H1 (cell line): ENCODE results near the gene AFF1.

Source experiments
- BRCA1 ChIP-seq: IDR thresholded peaks from 2 replicates; pipeline ENCODE4 v1.6.1; 2012; ENCODE audit warnings: low read depth, low read length, improper control_type of control experiment
- CBX5 ChIP-seq: fragments of 300-800, 300-1000 bp; sonication (generic); IDR thresholded peaks from 2 replicates; pipeline ENCODE4 v1.7.1; 2016; ENCODE audit warnings: antibody characterized with exemption, low read length, low read depth
- CEBPB ChIP-seq: IDR thresholded peaks from 2 replicates; pipeline ENCODE4 v1.6.1; 2012; ENCODE audit warnings: low read depth, low read length
- CTCF ChIP-seq, 3 experiments: IDR thresholded peaks; 1 replicate in 2 of 3; 2 replicates in 1 of 3; pipeline versions ENCODE4 v1.5.1 to v1.6.1; 2011; ENCODE audit warnings: low read length in 3 of 3, mild to moderate bottlenecking in 3 of 3, inconsistent platforms in 2 of 3, low read depth in 1 of 3, moderate library complexity in 1 of 3; ENCODE audit not compliant: insufficient read depth in 1 of 3; ENCODE audit errors: control extremely low read depth in 1 of 3
- EZH2 ChIP-seq: fragments of 200-600 bp; sonication (generic); IDR thresholded peaks from 2 replicates; pipeline ENCODE4 v1.7.1; 2012; ENCODE audit warnings: low read depth, mild to moderate bottlenecking, moderate library complexity, low read length, inconsistent platforms; ENCODE audit not compliant: severe bottlenecking
- POLR2A ChIP-seq, 2 experiments: IDR thresholded peaks; 1 replicate in 1 of 2; 2 replicates in 1 of 2; pipeline ENCODE4 v1.6.1; 2011; ENCODE audit warnings: low read depth in 2 of 2, low read length in 2 of 2, mild to moderate bottlenecking in 2 of 2; ENCODE audit errors: control extremely low read depth in 1 of 2
- RAD21 ChIP-seq, 2 experiments: IDR thresholded peaks in 1 of 2; conservative IDR thresholded peaks in 1 of 2; 2 replicates each; pipeline ENCODE4 v1.6.1; 2011; ENCODE audit warnings: low read depth in 2 of 2, low read length in 2 of 2, improper control_type of control experiment in 1 of 2, inconsistent platforms in 1 of 2, mild to moderate bottlenecking in 1 of 2, moderate library complexity in 1 of 2
- RXRA ChIP-seq: IDR thresholded peaks from 2 replicates; pipeline ENCODE4 v1.6.1; 2011; ENCODE audit warnings: low read depth, mild to moderate bottlenecking, low read length, moderate library complexity; ENCODE audit not compliant: insufficient read depth
- SAP30 ChIP-seq: fragments of 300-600 bp; sonication (generic); IDR thresholded peaks from 2 replicates; pipeline ENCODE4 v1.7.1; 2012; ENCODE audit warnings: low read length, moderate library complexity, mild to moderate bottlenecking, inconsistent platforms; ENCODE audit not compliant: insufficient read depth, insufficient replicate concordance
- SIRT6 ChIP-seq: IDR thresholded peaks from one replicate; pipeline ENCODE4 v1.7.1; 2012; ENCODE audit warnings: low read length, inconsistent platforms
- SP4 ChIP-seq: IDR thresholded peaks from 2 replicates; pipeline ENCODE4 v1.6.1; 2012; ENCODE audit warnings: low read length, inconsistent platforms
- TAF1 ChIP-seq: IDR thresholded peaks from 2 replicates; pipeline ENCODE4 v1.6.1; 2011; ENCODE audit warnings: mild to moderate bottlenecking, low read depth, low read length
- TEAD4 ChIP-seq: IDR thresholded peaks from 2 replicates; pipeline ENCODE4 v1.6.1; 2012; ENCODE audit warnings: low read depth, low read length, inconsistent platforms, mixed read lengths
- TF ChIP-seq, protein P1 (sequence below): IDR thresholded peaks from 2 replicates; pipeline ENCODE4 v1.6.1; 2012; ENCODE audit warnings: inconsistent platforms

DNA sequence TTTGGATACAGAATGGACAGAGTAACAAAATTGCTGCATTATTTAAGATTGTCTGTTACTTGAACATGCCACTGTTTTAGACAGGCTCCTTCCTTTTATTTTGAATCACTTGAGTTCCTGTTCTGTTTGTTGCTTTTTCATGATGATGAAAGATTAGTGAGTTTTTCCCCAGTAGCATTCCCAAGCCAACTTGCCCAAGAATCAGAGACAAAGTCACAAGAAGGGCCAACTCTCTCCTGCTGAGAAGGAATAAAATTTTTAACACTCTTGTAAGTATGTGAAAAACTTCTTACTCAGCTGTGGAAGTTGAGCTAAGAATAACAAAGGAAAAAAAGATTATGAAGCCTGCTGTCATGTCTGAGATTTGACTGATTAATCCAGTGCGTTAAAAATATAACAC is 181.4 kb downstream of the AFF1 start:
- TF ChIP-seq CTCF (IDR thresholded peaks at IDR 0.05; ENCODE audit: control extremely low read depth in 1 of 3, insufficient read depth in 1 of 3, low read depth in 1 of 3, low read length in 3 of 3): no peak
- TF ChIP-seq RAD21 (IDR thresholded peaks at IDR 0.05 in 1 of 2, conservative IDR thresholded peaks at IDR 0.05 in 1 of 2; ENCODE audit: low read depth in 2 of 2, low read length in 2 of 2): no peak
- no peak for TF ChIP-seq SP4
- no peak for TF ChIP-seq CEBPB
- no peak for TF ChIP-seq SIRT6
- TF ChIP-seq POLR2A (IDR thresholded peaks at IDR 0.05; ENCODE audit: control extremely low read depth in 1 of 2, low read depth in 2 of 2, low read length in 2 of 2): no peak
- TF ChIP-seq, protein P1, sequence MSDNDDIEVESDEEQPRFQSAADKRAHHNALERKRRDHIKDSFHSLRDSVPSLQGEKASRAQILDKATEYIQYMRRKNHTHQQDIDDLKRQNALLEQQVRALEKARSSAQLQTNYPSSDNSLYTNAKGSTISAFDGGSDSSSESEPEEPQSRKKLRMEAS: no peak
- TF ChIP-seq RXRA: no peak
- TF ChIP-seq TEAD4: no peak
- no peak for TF ChIP-seq SAP30
- no peak for TF ChIP-seq TAF1
- no peak for TF ChIP-seq EZH2
- TF ChIP-seq BRCA1: no peak
- no peak for TF ChIP-seq CBX5
